Measurements from ENCODE around the gene USP17L21.
"Not testable (repeated sequence)": the region's sequence is repeated elsewhere in the genome, so short reads cannot be mapped to it uniquely, and the experiment has no call there.

USP17L21 gene

GRCh38 chr4:9262572-9262971 lies at the start of gene USP17L21:
Gene USP17L21 (plus strand): TSS chr4:9262872. CDS start chr4:9262872, 0 bp downstream.
- not testable (repeated sequence) for H4K20me1 ChIP-seq, H3K27me3 ChIP-seq, H3K4me2 ChIP-seq, H3K4me1 ChIP-seq, H3K9me3 ChIP-seq, H3K27ac ChIP-seq, H3K4me3 ChIP-seq, H3K9ac ChIP-seq, H3K36me3 ChIP-seq

- H3K9me3 ChIP-seq, H3K27ac ChIP-seq, H3K9ac ChIP-seq, H3K4me1 ChIP-seq, H4K20me1 ChIP-seq, H3K27me3 ChIP-seq, H3K4me2 ChIP-seq, H3K36me3 ChIP-seq, H3K4me3 ChIP-seq: not testable (repeated sequence)
These were observed 48.0 kb upstream of the USP17L21 start for GRCh38 chr4:9214701-9215100.

GRCh38 chr4:9215105-9215504 lies 47.6 kb upstream of the USP17L21 start, which contains the start of gene USP17L11:
Gene USP17L11 (plus strand): TSS chr4:9215405. CDS start chr4:9215405, 0 bp downstream.
- not testable (repeated sequence) for H3K4me3 ChIP-seq, H3K4me1 ChIP-seq, H3K9me3 ChIP-seq, H3K27me3 ChIP-seq, H3K4me2 ChIP-seq, H4K20me1 ChIP-seq, H3K36me3 ChIP-seq, H3K27ac ChIP-seq, H3K9ac ChIP-seq

GRCh38 chr4:9219852-9220251 lies 42.8 kb upstream of the USP17L21 start, which contains the start of gene USP17L12:
Gene USP17L12 (plus strand): TSS chr4:9220152. CDS start chr4:9220152, 0 bp downstream.
- not testable (repeated sequence) for H3K27me3 ChIP-seq, H3K9me3 ChIP-seq, H4K20me1 ChIP-seq, H3K4me2 ChIP-seq, H3K4me3 ChIP-seq, H3K9ac ChIP-seq, H3K27ac ChIP-seq, H3K4me1 ChIP-seq, H3K36me3 ChIP-seq

- H3K4me1 ChIP-seq, H3K27ac ChIP-seq, H3K4me3 ChIP-seq, H3K27me3 ChIP-seq, H3K36me3 ChIP-seq, H3K4me2 ChIP-seq, H3K9ac ChIP-seq, H4K20me1 ChIP-seq, H3K9me3 ChIP-seq: not testable (repeated sequence)
These were observed 38.1 kb upstream of the USP17L21 start, which contains the start of gene USP17L13 for GRCh38 chr4:9224596-9224995. Gene USP17L13 (plus strand): TSS chr4:9224896. CDS start chr4:9224896, 0 bp downstream.

- not testable (repeated sequence) for H3K9me3 ChIP-seq
These were observed 32.4 kb upstream of the USP17L21 start for GRCh38 chr4:9230249-9230648.

GRCh38 chr4:9234085-9234484 lies 28.6 kb upstream of the USP17L21 start, which contains the start of gene USP17L15:
Gene USP17L15 (plus strand): TSS chr4:9234385. CDS start chr4:9234385, 0 bp downstream.
- not testable (repeated sequence) for H4K20me1 ChIP-seq, H3K9me3 ChIP-seq, H3K4me1 ChIP-seq, H3K36me3 ChIP-seq, H3K27me3 ChIP-seq, H3K9ac ChIP-seq, H3K4me2 ChIP-seq, H3K4me3 ChIP-seq, H3K27ac ChIP-seq

More at GRCh38 chr4:9230249-9230648, 32.4 kb upstream of the USP17L21 start:
- H3K27ac ChIP-seq, H3K9ac ChIP-seq, H3K27me3 ChIP-seq, H4K20me1 ChIP-seq, H3K4me2 ChIP-seq, H3K4me3 ChIP-seq, H3K36me3 ChIP-seq, H3K4me1 ChIP-seq: not testable (repeated sequence)

GRCh38 chr4:9238461-9238860 lies 24.2 kb upstream of the USP17L21 start:
- not testable (repeated sequence) for H3K4me1 ChIP-seq, H3K27me3 ChIP-seq, H3K9me3 ChIP-seq, H4K20me1 ChIP-seq, H3K9ac ChIP-seq, H3K36me3 ChIP-seq, H3K4me3 ChIP-seq, H3K4me2 ChIP-seq, H3K27ac ChIP-seq

GRCh38 chr4:9243579-9243978 lies 19.1 kb upstream of the USP17L21 start, which contains the start of gene USP17L17:
Gene USP17L17 (plus strand): TSS chr4:9243879. CDS start chr4:9243879, 0 bp downstream.
- not testable (repeated sequence) for H3K9ac ChIP-seq, H3K27me3 ChIP-seq, H3K9me3 ChIP-seq, H3K36me3 ChIP-seq, H3K4me1 ChIP-seq, H3K27ac ChIP-seq, H3K4me2 ChIP-seq, H4K20me1 ChIP-seq, H3K4me3 ChIP-seq

GRCh38 chr4:9247953-9248680 lies 14.6 kb upstream of the USP17L21 start, which contains the start of gene USP17L18:
Gene USP17L18 (plus strand): TSS chr4:9248630. CDS start chr4:9248630, 0 bp downstream.
- H3K36me3 ChIP-seq, H3K9me3 ChIP-seq, H3K27ac ChIP-seq, H4K20me1 ChIP-seq, H3K4me2 ChIP-seq, H3K4me1 ChIP-seq, H3K9ac ChIP-seq, H3K4me3 ChIP-seq, H3K27me3 ChIP-seq: not testable (repeated sequence)

- H4K20me1 ChIP-seq: not testable (repeated sequence)
These were observed 9.6 kb upstream of the USP17L21 start, which contains the start of gene USP17L19 for GRCh38 chr4:9253078-9253477. Gene USP17L19 (plus strand): TSS chr4:9253378. CDS start chr4:9253378, 0 bp downstream.

GRCh38 chr4:9257824-9258223 lies 4.8 kb upstream of the USP17L21 start, which contains the start of gene USP17L20:
Gene USP17L20 (plus strand): TSS chr4:9258124. CDS start chr4:9258124, 0 bp downstream.
- not testable (repeated sequence) for H3K27me3 ChIP-seq, H3K4me2 ChIP-seq, H4K20me1 ChIP-seq, H3K4me1 ChIP-seq, H3K36me3 ChIP-seq, H3K9ac ChIP-seq, H3K9me3 ChIP-seq, H3K4me3 ChIP-seq, H3K27ac ChIP-seq

More at GRCh38 chr4:9253078-9253477, 9.6 kb upstream of the USP17L21 start, which contains the start of gene USP17L19:
- H3K27me3 ChIP-seq, H3K4me3 ChIP-seq, H3K9ac ChIP-seq, H3K4me1 ChIP-seq, H3K9me3 ChIP-seq, H3K4me2 ChIP-seq, H3K36me3 ChIP-seq, H3K27ac ChIP-seq: not testable (repeated sequence)

- H3K4me2 ChIP-seq, H4K20me1 ChIP-seq, H3K36me3 ChIP-seq, H3K9me3 ChIP-seq, H3K27me3 ChIP-seq, H3K4me1 ChIP-seq, H3K4me3 ChIP-seq, H3K27ac ChIP-seq, H3K9ac ChIP-seq: not testable (repeated sequence)
These were observed 4.6 kb downstream of the USP17L21 start, which contains the start of gene USP17L22 for GRCh38 chr4:9267319-9267718. Gene USP17L22 (plus strand): TSS chr4:9267619. CDS start chr4:9267619, 0 bp downstream.

- not testable (repeated sequence) for H4K20me1 ChIP-seq, H3K36me3 ChIP-seq, H3K9ac ChIP-seq, H3K4me1 ChIP-seq, H3K9me3 ChIP-seq, H3K4me3 ChIP-seq, H3K27me3 ChIP-seq, H3K27ac ChIP-seq, H3K4me2 ChIP-seq
These were observed 9.0 kb downstream of the USP17L21 start for GRCh38 chr4:9271719-9272118.
